ENCODE data around the gene CERS1. TPM values are rescaled to one million over a fixed set of nuclear protein-coding genes. Genes with fewer than 3 reads are reported as not detected.
A peak's percentile ranks its signal among the peaks of the same experiment; 100 is the strongest.

Gene CERS1
- total RNA-seq, 1 experiment from 2014 or later: 2.7 TPM

DNA sequence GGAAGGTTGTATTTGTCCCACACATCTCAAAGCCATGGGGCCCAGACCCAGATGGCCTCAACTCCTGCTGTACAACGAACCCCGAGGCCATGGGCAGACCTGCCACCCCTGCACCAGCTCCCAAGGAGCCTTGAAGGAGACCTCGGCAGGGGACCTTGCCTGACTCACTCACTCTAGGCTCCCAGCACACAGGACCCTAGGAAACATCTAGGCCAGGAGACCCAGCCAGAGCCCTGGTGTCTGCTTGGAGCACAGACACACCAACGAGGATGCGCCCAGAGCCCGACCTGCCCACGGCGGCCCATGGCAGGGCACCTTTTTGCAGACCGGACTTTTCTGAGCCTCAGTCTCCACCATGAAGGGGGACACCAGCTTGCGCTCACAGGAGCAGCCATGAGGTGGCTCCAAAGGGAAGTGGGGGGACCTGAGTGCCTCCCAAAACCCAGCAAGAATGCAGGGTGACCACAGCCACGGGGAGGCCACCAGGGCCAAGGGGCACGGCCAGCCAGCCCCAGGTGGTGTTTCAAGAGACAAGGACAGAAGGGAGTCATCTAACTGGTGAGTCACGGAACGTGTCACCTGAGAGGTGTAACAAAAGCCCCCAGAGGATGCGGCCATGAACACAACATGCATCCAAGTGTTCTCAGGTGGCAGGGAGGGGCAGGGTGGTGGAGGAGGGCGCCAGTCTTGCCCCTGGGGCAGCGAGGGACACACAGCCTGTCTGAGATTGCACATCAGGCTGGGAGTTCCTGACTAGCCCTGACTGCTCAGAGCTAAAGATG is 4.9 kb upstream of the CERS1 start:
- Histone ChIP-seq H3K79me2 (ENCODE audit: low read depth) (no peaks in the 10 kb centered on the region), H3K4me1 (replicated peaks; ENCODE audit: insufficient read depth) (no peaks in the 10 kb centered on the region), H3K4me2 (no peak overlapping the region), H3K9me2 (ENCODE audit: insufficient read depth) (no peaks in the 10 kb centered on the region), H3K9me3 (ENCODE audit: insufficient read depth, low read depth) (no peaks in the 10 kb centered on the region), H4K20me1 (ENCODE audit: insufficient read depth) (peaks cover 20% of the 10 kb centered on the region), H3K27me3 (ENCODE audit: insufficient read depth, low read depth) (no peaks in the 10 kb centered on the region), H2AFZ (no peak overlapping the region), H3K36me3 (ENCODE audit: low read depth) (peaks cover 27% of the 10 kb centered on the region), H3K27ac (no peak overlapping the region), H3K4me3 (no peak overlapping the region), H3F3A (ENCODE audit: insufficient read depth, low read depth) (peaks cover 37% of the 10 kb centered on the region)
- TF ChIP-seq, protein P1, sequence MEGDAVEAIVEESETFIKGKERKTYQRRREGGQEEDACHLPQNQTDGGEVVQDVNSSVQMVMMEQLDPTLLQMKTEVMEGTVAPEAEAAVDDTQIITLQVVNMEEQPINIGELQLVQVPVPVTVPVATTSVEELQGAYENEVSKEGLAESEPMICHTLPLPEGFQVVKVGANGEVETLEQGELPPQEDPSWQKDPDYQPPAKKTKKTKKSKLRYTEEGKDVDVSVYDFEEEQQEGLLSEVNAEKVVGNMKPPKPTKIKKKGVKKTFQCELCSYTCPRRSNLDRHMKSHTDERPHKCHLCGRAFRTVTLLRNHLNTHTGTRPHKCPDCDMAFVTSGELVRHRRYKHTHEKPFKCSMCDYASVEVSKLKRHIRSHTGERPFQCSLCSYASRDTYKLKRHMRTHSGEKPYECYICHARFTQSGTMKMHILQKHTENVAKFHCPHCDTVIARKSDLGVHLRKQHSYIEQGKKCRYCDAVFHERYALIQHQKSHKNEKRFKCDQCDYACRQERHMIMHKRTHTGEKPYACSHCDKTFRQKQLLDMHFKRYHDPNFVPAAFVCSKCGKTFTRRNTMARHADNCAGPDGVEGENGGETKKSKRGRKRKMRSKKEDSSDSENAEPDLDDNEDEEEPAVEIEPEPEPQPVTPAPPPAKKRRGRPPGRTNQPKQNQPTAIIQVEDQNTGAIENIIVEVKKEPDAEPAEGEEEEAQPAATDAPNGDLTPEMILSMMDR (conservative IDR thresholded peaks at IDR 0.05): no peak
- TF ChIP-seq EZH2 (IDR thresholded peaks at IDR 0.05; ENCODE audit: low read depth): no peak
- POLR2A ChIA-PET (ENCODE audit: unreplicated experiment): no interaction called here
- BruUV-seq (replicated peaks): no TSS peak
- CTCF ChIA-PET: no interaction called here
- peak in 1 of 2 experiments; percentile 55 for DNase-seq
- intact Hi-C loops (cut with micrococcal nuclease; ENCODE audit: unreplicated experiment): no loop called here

DNA sequence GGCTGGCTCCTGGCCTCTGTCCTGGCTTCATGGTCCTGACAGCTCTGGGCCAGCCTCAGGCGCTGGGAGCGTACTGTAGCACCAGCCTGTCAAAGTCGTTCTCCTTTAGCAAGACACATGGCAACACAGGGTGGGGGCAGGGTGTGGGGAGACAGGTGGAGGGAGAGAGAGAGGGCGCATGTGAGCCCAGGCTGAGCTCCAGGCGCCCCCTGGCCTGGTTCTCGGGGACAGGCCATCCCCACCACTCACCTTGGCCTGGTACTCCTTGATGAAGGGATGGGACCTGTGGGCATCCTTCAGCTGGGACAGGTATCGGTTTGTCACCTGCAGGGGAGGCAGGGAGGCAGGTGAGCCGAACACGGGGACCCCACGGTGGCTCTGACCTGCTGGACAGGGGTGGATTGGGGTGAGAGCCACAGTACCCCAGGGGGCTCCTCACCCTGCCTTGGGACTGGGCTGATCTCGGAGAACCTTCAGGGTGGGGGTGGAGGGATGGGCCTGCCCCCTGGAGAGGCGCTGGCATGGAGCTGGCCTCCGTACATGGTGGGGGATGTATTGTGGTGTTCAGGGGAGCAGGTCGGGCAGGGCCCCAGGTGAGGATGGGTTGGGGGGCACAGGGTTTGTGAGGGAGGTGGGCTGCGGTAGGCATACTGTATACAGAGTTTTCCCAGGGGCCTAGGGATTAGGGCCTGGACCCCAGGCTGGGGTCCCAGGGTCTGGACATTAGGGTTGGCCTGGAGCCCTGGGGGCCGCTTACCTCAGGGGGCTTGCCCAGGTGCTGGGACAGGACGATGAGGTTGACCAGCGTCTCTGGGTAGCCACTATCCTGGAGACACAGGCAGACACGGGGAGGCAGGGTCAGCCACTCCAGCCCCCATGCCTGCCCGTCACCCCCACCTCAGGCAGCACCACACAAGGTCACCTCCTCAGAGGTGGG is 3.9 kb upstream of the CERS1 start:
- Histone ChIP-seq H3K9me2 (ENCODE audit: insufficient read depth) (no peaks in the 10 kb centered on the region), H3K4me1 (replicated peaks; ENCODE audit: insufficient read depth) (no peaks in the 10 kb centered on the region), H3K4me2 (no peak overlapping the region), H3K27me3 (ENCODE audit: insufficient read depth, low read depth) (no peaks in the 10 kb centered on the region), H3K27ac (no peak overlapping the region), H3K4me3 (no peak overlapping the region), H4K20me1 (ENCODE audit: insufficient read depth) (peaks cover 13% of the 10 kb centered on the region), H2AFZ (no peak overlapping the region), H3K79me2 (ENCODE audit: low read depth) (no peaks in the 10 kb centered on the region), H3F3A (ENCODE audit: insufficient read depth, low read depth) (peaks cover 37% of the 10 kb centered on the region), H3K9me3 (ENCODE audit: insufficient read depth, low read depth) (no peaks in the 10 kb centered on the region), H3K36me3 (ENCODE audit: low read depth) (peaks cover 21% of the 10 kb centered on the region)
- BruUV-seq (replicated peaks): no TSS peak
- ChIA-PET POLR2A (ENCODE audit: unreplicated experiment) (no interaction called here), CTCF (no interaction called here)
- intact Hi-C loops (cut with micrococcal nuclease; ENCODE audit: unreplicated experiment): no loop called here
- TF ChIP-seq, protein P1 (conservative IDR thresholded peaks at IDR 0.05): no peak
- TF ChIP-seq EZH2 (IDR thresholded peaks at IDR 0.05; ENCODE audit: low read depth): no peak
- DNase-seq: no peak

DNA sequence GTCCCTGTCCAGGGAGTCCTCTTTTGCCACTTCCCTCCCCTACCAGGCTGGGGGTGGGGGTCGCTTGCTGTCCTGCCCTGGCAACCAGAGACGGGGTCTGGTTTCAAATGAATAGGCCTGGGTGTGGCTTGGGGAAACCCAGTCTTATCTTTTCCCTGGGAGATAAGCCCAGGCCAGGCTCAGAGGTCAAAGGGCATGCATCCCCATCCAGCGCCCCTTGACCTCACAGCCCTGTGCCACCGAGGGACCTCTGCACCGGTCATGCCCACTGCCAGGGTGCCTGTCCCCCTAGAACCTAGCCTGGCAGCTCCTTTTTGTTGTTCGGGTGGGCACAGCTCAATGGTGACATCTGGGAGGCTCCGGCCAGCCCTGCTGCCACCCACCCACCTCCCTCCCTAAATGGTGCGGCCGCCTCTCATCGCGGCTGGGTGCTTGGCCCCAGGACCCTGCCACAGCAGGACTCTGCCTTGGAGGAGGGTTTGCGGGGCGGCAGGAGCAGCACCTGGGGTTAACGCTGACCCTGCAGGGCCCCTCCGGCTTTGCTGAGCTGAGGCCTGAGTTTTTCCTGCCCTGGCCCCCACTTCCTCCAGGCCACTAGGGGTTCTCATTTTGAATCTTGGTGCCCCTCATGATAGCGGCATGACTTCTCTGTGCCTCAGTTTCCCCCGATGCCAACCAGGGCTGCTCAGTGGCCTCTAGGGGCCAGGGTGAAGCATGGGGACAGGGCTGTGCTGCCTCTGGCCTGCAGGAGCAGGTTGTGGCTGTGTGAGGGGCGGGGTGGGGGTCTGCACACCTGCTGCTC is 2.9 kb upstream of the CERS1 start:
- H3K4me2 ChIP-seq: no peak overlapping the region
- H3K79me2 ChIP-seq (ENCODE audit: low read depth): no peaks in the 10 kb centered on the region
- no peak for DNase-seq
- no peak overlapping the region for H3K27ac ChIP-seq
- TF ChIP-seq EZH2 (IDR thresholded peaks at IDR 0.05; ENCODE audit: low read depth): no peak
- TF ChIP-seq, protein P1 (conservative IDR thresholded peaks at IDR 0.05): no peak
- intact Hi-C loops (cut with micrococcal nuclease; ENCODE audit: unreplicated experiment): no loop called here
- CTCF ChIA-PET: no interaction called here
- BruUV-seq (replicated peaks): no TSS peak
- no peak overlapping the region for H3K4me3 ChIP-seq
- no peaks in the 10 kb centered on the region for H3K9me3 ChIP-seq (ENCODE audit: insufficient read depth, low read depth)
- peaks cover 12% of the 10 kb centered on the region for H4K20me1 ChIP-seq (ENCODE audit: insufficient read depth)
- H2AFZ ChIP-seq: no peak overlapping the region
- no peaks in the 10 kb centered on the region for H3K9me2 ChIP-seq (ENCODE audit: insufficient read depth)
- H3K4me1 ChIP-seq (replicated peaks; ENCODE audit: insufficient read depth): no peaks in the 10 kb centered on the region
- peaks cover 15% of the 10 kb centered on the region for H3K36me3 ChIP-seq (ENCODE audit: low read depth)
- H3K27me3 ChIP-seq (ENCODE audit: insufficient read depth, low read depth): no peaks in the 10 kb centered on the region
- POLR2A ChIA-PET (ENCODE audit: unreplicated experiment): interaction anchor here (0.5 kb wide), 1 partner anchor 52 kb away, joined by 18 read pairs; no protein-coding TSS in a partner anchor
- H3F3A ChIP-seq (ENCODE audit: insufficient read depth, low read depth): peaks cover 37% of the 10 kb centered on the region

Measured in PC-9 (cell line).